Mesendoderm (in vitro differentiated cells): ENCODE measurements around the gene SLC39A1.
"Not testable (repeated sequence)": the region's sequence is repeated elsewhere in the genome, so short reads cannot be mapped to it uniquely, and the experiment has no call there.

Source experiments
- DNase-seq: peaks from one replicate; pipeline ENCODE4 v3.0.0; 2013
- H2AK5ac ChIP-seq: 2 replicates; pipeline ENCODE4 v1.6.1; 2013; ENCODE audit warnings: low read length, inconsistent platforms
- H2BK120ac ChIP-seq: 2 replicates; pipeline ENCODE4 v1.6.1; 2013; ENCODE audit warnings: low read depth, mild to moderate bottlenecking, low read length, moderate library complexity, mixed read lengths
- H2BK15ac ChIP-seq: replicated peaks from 2 replicates; pipeline ENCODE4 v1.6.1; 2013; ENCODE audit warnings: low read depth, mild to moderate bottlenecking, moderate library complexity
- H2BK5ac ChIP-seq: 2 replicates; pipeline ENCODE4 v1.6.1; 2013; ENCODE audit warnings: low read length, inconsistent platforms
- H3K18ac ChIP-seq: 2 replicates; pipeline ENCODE4 v1.6.1; 2013; ENCODE audit warnings: mild to moderate bottlenecking, low read length, mixed read lengths
- H3K23ac ChIP-seq: one replicate; pipeline ENCODE4 v1.6.1; 2013; ENCODE audit warnings: low read length
- H3K27ac ChIP-seq: 2 replicates; pipeline ENCODE4 v1.5.1; 2013; ENCODE audit warnings: low read depth, mild to moderate bottlenecking, inconsistent platforms, low read length, moderate library complexity
- H3K27me3 ChIP-seq: 2 replicates; pipeline ENCODE4 v1.6.1; 2013; ENCODE audit warnings: low read length, control low read depth, mild to moderate bottlenecking, inconsistent platforms; ENCODE audit not compliant: insufficient read depth, poor library complexity
- H3K36me3 ChIP-seq: 2 replicates; pipeline ENCODE4 v1.6.1; 2013; ENCODE audit warnings: low read length, inconsistent platforms; ENCODE audit not compliant: control insufficient read depth, insufficient read depth
- H3K4ac ChIP-seq: one replicate; pipeline ENCODE4 v1.6.1; 2013; ENCODE audit warnings: low read depth, mild to moderate bottlenecking, low read length, moderate library complexity
- H3K4me1 ChIP-seq: 2 replicates; pipeline ENCODE4 v1.6.1; 2013; ENCODE audit warnings: low read depth, low read length, inconsistent platforms; ENCODE audit not compliant: control insufficient read depth
- H3K4me2 ChIP-seq: 2 replicates; pipeline ENCODE4 v1.6.1; 2013; ENCODE audit warnings: low read length
- H3K4me3 ChIP-seq: 2 replicates; pipeline ENCODE4 v1.5.1; 2013; ENCODE audit warnings: mild to moderate bottlenecking, low read length
- H3K56ac ChIP-seq: one replicate; pipeline ENCODE4 v1.6.1; 2013; ENCODE audit warnings: low read length
- H3K79me1 ChIP-seq: 2 replicates; pipeline ENCODE4 v1.6.1; 2013; ENCODE audit warnings: low read length, inconsistent platforms
- H3K79me2 ChIP-seq: 2 replicates; pipeline ENCODE4 v1.6.1; 2013; ENCODE audit warnings: mild to moderate bottlenecking, low read length; ENCODE audit not compliant: control insufficient read depth, insufficient read depth
- H3K9ac ChIP-seq: 2 replicates; pipeline ENCODE4 v1.6.1; 2013; ENCODE audit warnings: low read length, inconsistent platforms
- H4K5ac ChIP-seq: one replicate; pipeline ENCODE4 v1.6.1; 2013; ENCODE audit warnings: low read length
- H4K8ac ChIP-seq: one replicate; pipeline ENCODE4 v1.6.1; 2013; ENCODE audit warnings: low read depth, mild to moderate bottlenecking, control low read depth, low read length, moderate library complexity
- WGBS: extraction: QIAGEN DNeasy Blood & Tissue Kit; methylation state at CpG from one replicate; pipeline ENCODE4 v1.1.7; 2013; ENCODE audit warnings: low lambda C conversion rate, missing lambda C conversion rate; ENCODE audit not compliant: insufficient coverage; ENCODE audit errors: extremely low coverage; 5-methylcytosine and 5-hydroxymethylcytosine counted together
- small RNA-seq: library from polyadenylated mRNA; stranded (forward); fragments of <200 nt; extraction: miRNeasy Mini kit (QIAGEN cat#:217004); gene quantifications from one replicate; pipeline ENCODE3, GENCODE V24; 2013; ENCODE audit not compliant: insufficient read depth

The SLC39A1 gene

GRCh38 chr1:153919876-153920852 lies 43.2 kb downstream of the SLC39A1 start:
- H3K18ac ChIP-seq, result no peak overlapping the region
- peaks cover 10% of the 10 kb centered on the region for H3K4me1 ChIP-seq
- H3K79me2 ChIP-seq, result peaks cover 55% of the 10 kb centered on the region
- H2BK120ac ChIP-seq, result no peak overlapping the region
- H3K23ac ChIP-seq, result no peak overlapping the region
- DNase-seq, result peak; percentile 38
- H3K4ac ChIP-seq, result no peak overlapping the region
- peak overlapping the region; percentile 81 for H3K9ac ChIP-seq
- peak overlapping the region; percentile 45 for H3K56ac ChIP-seq
- no peak overlapping the region for H4K8ac ChIP-seq
- no peaks in the 10 kb centered on the region for H3K36me3 ChIP-seq
- no peak overlapping the region for H2AK5ac ChIP-seq
- no peaks in the 10 kb centered on the region for H3K27me3 ChIP-seq
- no peak overlapping the region for H2BK15ac ChIP-seq
- H3K27ac ChIP-seq, result no peak overlapping the region
- H3K4me3 ChIP-seq, result no peak overlapping the region
- no CpG with 5 or more reads among the region's 4 CpGs for WGBS
- peaks cover 6% of the 10 kb centered on the region for H3K79me1 ChIP-seq
- no peak overlapping the region for H4K5ac ChIP-seq
- no peak overlapping the region for H2BK5ac ChIP-seq
- H3K4me2 ChIP-seq, result peak overlapping the region; percentile 2

- H3K4me3 ChIP-seq, result no peak overlapping the region
- H3K9ac ChIP-seq, result no peak overlapping the region
- H4K5ac ChIP-seq, result no peak overlapping the region
- H3K23ac ChIP-seq, result no peak overlapping the region
- H3K18ac ChIP-seq, result no peak overlapping the region
- no peaks in the 10 kb centered on the region for H3K27me3 ChIP-seq
- no peak overlapping the region for H2AK5ac ChIP-seq
- H2BK120ac ChIP-seq, result no peak overlapping the region
- no peaks in the 10 kb centered on the region for H3K36me3 ChIP-seq
- H3K27ac ChIP-seq, result no peak overlapping the region
- H3K56ac ChIP-seq, result no peak overlapping the region
- H4K8ac ChIP-seq, result no peak overlapping the region
- H3K79me2 ChIP-seq, result peaks cover 69% of the 10 kb centered on the region
- H3K79me1 ChIP-seq, result peaks cover 9% of the 10 kb centered on the region
- H3K4me2 ChIP-seq, result no peak overlapping the region
- peaks cover 10% of the 10 kb centered on the region for H3K4me1 ChIP-seq
- WGBS, result 100% methylated on average over 1 of the region's 4 CpGs
- no peak overlapping the region for H3K4ac ChIP-seq
- H2BK15ac ChIP-seq, result no peak overlapping the region
- DNase-seq, result no peak
- no peak overlapping the region for H2BK5ac ChIP-seq
Measured at GRCh38 chr1:153916297-153916696, 47.0 kb downstream of the SLC39A1 start.

GRCh38 chr1:153912349-153912748 lies 51.0 kb downstream of the SLC39A1 start:
- Histone ChIP-seq H3K56ac (no peak overlapping the region), H2BK120ac (no peak overlapping the region), H4K5ac (no peak overlapping the region), H2BK15ac (no peak overlapping the region), H2BK5ac (no peak overlapping the region), H3K79me2 (peaks cover 60% of the 10 kb centered on the region), H3K4me3 (no peak overlapping the region), H3K4me1 (no peaks in the 10 kb centered on the region), H3K4ac (no peak overlapping the region), H3K9ac (no peak overlapping the region), H3K18ac (no peak overlapping the region), H3K23ac (no peak overlapping the region), H3K27me3 (no peaks in the 10 kb centered on the region), H2AK5ac (no peak overlapping the region), H3K36me3 (no peaks in the 10 kb centered on the region), H3K4me2 (no peak overlapping the region), H4K8ac (no peak overlapping the region), H3K79me1 (peaks cover 3% of the 10 kb centered on the region), H3K27ac (no peak overlapping the region)
- WGBS, result no CpG with 5 or more reads among the region's 2 CpGs
- no peak for DNase-seq

GRCh38 chr1:153910560-153910959 lies 52.8 kb downstream of the SLC39A1 start:
- H3K9ac ChIP-seq, H3K36me3 ChIP-seq, H3K56ac ChIP-seq: not testable (repeated sequence)

More at GRCh38 chr1:153910560-153910959, 52.8 kb downstream of the SLC39A1 start:
- not testable (repeated sequence) for H4K8ac ChIP-seq, H2BK120ac ChIP-seq, H4K5ac ChIP-seq, H3K27me3 ChIP-seq, H2AK5ac ChIP-seq, H3K23ac ChIP-seq, H3K4me1 ChIP-seq, H3K4me2 ChIP-seq, H3K4me3 ChIP-seq, H2BK5ac ChIP-seq, H2BK15ac ChIP-seq, H3K18ac ChIP-seq, H3K79me1 ChIP-seq, H3K4ac ChIP-seq, H3K27ac ChIP-seq, DNase-seq
- no CpG with 5 or more reads among the region's 6 CpGs for WGBS
- peaks cover 57% of the 10 kb centered on the region for H3K79me2 ChIP-seq

Small RNA genes within 50 kb of the gene (small RNA-seq; reads per million reads assigned to genes)
- gene MIR6737, result 2.1 reads per million, percentile 22 among the genes with 10 or more reads in this experiment
